ENCODE results near the gene SHCBP1L. TPM values are rescaled to one million over a fixed set of nuclear protein-coding genes. Genes with fewer than 3 reads are reported as not detected.

The SHCBP1L gene
- total RNA-seq, 2 experiments from 2014 or later: 1.5 TPM; not detected in 1

DNA sequence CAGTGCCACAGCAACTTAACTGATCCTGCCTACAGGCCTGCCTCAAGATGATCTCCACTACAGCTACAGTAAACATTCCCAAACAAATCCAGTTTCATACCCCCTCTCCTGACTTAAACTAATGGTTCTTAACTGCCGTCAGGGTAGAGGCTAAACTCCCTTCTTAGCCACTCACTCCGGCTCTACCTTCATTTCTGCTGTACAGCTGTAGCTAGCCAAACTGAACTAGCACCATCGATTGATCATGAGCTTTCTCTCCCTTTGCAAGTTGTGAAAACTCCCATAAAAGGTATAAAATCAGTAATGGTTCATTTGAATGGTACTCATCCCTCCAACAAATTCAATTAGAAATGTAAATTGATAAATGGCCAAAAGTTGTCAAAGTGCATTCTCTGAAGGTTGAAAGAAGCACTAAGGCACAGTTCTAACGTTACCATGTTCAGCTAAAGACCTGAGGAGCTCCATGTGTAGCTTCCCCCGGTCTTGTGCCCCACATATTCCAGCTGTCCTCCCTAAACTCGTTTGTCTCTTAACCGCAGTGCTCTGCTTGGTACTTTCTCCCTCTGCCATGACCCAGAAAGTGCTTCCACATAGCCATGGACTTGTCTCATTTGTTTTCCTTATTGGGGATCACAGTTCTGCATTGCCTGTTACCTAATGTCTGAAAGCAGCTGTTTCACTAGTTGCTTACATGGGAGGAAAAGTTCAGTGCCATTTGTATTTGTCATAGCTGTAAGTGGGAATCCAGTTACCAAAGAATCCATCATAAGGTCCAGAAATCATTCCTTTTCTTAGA lies 64.0 kb downstream of the SHCBP1L start:
- POLR2A ChIA-PET: interaction anchor here (1.0 to 2.5 kb wide), 3 partner anchors 11 to 30 kb away, joined by 3 to 13 read pairs (median 4); no protein-coding TSS in a partner anchor
- CTCF ChIA-PET (ENCODE audit: unreplicated experiment): no interaction called here
- DNase-seq (ENCODE audit: low spot score): no peak
- no peak overlapping the region for H3K27ac ChIP-seq (ENCODE audit: low read depth, low read length, poor library complexity, severe bottlenecking)
- no peak overlapping the region for H3K4me2 ChIP-seq (ENCODE audit: low read length)
- H4K20me1 ChIP-seq (ENCODE audit: insufficient read depth, low read length): 0 out of 2 replicates have a peak, but pooled peaks cover 4% of the 10 kb centered on the region
- BruUV-seq (replicated peaks): no TSS peak
- H3K9me3 ChIP-seq (ENCODE audit: low read length): no peaks in the 10 kb centered on the region
- no peaks in the 10 kb centered on the region for H3K4me1 ChIP-seq (ENCODE audit: insufficient read depth, low read length, poor library complexity, severe bottlenecking)
- no peak for TF ChIP-seq EZH2phosphoT487 (IDR thresholded peaks at IDR 0.05; ENCODE audit: borderline replicate concordance, low read depth, low read length)
- TF ChIP-seq, protein P1, sequence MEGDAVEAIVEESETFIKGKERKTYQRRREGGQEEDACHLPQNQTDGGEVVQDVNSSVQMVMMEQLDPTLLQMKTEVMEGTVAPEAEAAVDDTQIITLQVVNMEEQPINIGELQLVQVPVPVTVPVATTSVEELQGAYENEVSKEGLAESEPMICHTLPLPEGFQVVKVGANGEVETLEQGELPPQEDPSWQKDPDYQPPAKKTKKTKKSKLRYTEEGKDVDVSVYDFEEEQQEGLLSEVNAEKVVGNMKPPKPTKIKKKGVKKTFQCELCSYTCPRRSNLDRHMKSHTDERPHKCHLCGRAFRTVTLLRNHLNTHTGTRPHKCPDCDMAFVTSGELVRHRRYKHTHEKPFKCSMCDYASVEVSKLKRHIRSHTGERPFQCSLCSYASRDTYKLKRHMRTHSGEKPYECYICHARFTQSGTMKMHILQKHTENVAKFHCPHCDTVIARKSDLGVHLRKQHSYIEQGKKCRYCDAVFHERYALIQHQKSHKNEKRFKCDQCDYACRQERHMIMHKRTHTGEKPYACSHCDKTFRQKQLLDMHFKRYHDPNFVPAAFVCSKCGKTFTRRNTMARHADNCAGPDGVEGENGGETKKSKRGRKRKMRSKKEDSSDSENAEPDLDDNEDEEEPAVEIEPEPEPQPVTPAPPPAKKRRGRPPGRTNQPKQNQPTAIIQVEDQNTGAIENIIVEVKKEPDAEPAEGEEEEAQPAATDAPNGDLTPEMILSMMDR (conservative IDR thresholded peaks at IDR 0.05; ENCODE audit: low read length): no peak
- no peak overlapping the region for H3K4me3 ChIP-seq (ENCODE audit: low read depth, low read length, poor library complexity, severe bottlenecking)
- intact Hi-C loops (cut with micrococcal nuclease; ENCODE audit: unreplicated experiment): no loop called here
- peaks cover 71% of the 10 kb centered on the region for H3K36me3 ChIP-seq (ENCODE audit: insufficient read depth, low read length)
- H2AFZ ChIP-seq (ENCODE audit: low read length): no peak overlapping the region
- no peaks in the 10 kb centered on the region for H3K79me2 ChIP-seq (ENCODE audit: insufficient read depth, low read depth, low read length)
- H3K9me2 ChIP-seq (ENCODE audit: insufficient read depth, low read length): no peaks in the 10 kb centered on the region

DNA sequence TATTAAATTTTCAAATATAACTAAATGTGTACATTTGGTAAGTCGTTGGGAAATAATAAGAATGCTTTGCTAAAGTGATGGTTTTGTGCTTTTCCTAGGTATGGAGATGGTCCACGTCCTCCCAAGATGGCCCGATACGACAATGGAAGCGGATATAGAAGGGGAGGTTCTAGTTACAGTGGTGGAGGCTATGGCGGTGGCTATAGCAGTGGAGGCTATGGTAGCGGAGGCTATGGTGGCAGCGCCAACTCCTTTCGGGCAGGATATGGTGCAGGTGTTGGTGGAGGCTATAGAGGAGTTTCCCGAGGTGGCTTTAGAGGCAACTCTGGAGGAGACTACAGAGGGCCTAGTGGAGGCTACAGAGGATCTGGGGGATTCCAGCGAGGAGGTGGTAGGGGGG lies 66.0 kb downstream of the SHCBP1L start:
- no TSS peak for BruUV-seq (replicated peaks)

More for the DNA sequence above, 66.0 kb downstream of the SHCBP1L start:
- H3K36me3 ChIP-seq (ENCODE audit: insufficient read depth, low read length): peaks cover 91% of the 10 kb centered on the region
- H3K4me3 ChIP-seq (ENCODE audit: low read depth, low read length, poor library complexity, severe bottlenecking): no peak overlapping the region
- 0 out of 2 replicates have a peak, but pooled peaks cover 5% of the 10 kb centered on the region for H4K20me1 ChIP-seq (ENCODE audit: insufficient read depth, low read length)
- ChIA-PET CTCF (ENCODE audit: unreplicated experiment) (no interaction called here), POLR2A (interaction anchor here (1.4 kb wide), 1 partner anchor 16 kb away, joined by 4 read pairs; no protein-coding TSS in a partner anchor)
- no peak for DNase-seq (ENCODE audit: low spot score)
- H3K9me2 ChIP-seq (ENCODE audit: insufficient read depth, low read length): no peaks in the 10 kb centered on the region
- no peaks in the 10 kb centered on the region for H3K9me3 ChIP-seq (ENCODE audit: low read length)
- H3K79me2 ChIP-seq (ENCODE audit: insufficient read depth, low read depth, low read length): no peaks in the 10 kb centered on the region
- no peak overlapping the region for H2AFZ ChIP-seq (ENCODE audit: low read length)
- no peak overlapping the region for H3K4me2 ChIP-seq (ENCODE audit: low read length)
- no peaks in the 10 kb centered on the region for H3K4me1 ChIP-seq (ENCODE audit: insufficient read depth, low read length, poor library complexity, severe bottlenecking)
- intact Hi-C loops (cut with micrococcal nuclease; ENCODE audit: unreplicated experiment): no loop called here
- no peak overlapping the region for H3K27ac ChIP-seq (ENCODE audit: low read depth, low read length, poor library complexity, severe bottlenecking)
- TF ChIP-seq EZH2phosphoT487 (IDR thresholded peaks at IDR 0.05; ENCODE audit: borderline replicate concordance, low read depth, low read length): no peak
- TF ChIP-seq, protein P1 (conservative IDR thresholded peaks at IDR 0.05; ENCODE audit: low read length): no peak
